ENCODE results near the gene ZNF141. TPM values are rescaled to one million over a fixed set of nuclear protein-coding genes. Genes with fewer than 3 reads are reported as not detected.
"Not testable (repeated sequence)": the region's sequence is repeated elsewhere in the genome, so short reads cannot be mapped to it uniquely, and the experiment has no call there.

Gene ZNF141
- total and polyA plus RNA-seq, 9 donors, result 7.4 to 55.7 (median 39.6) TPM

- H3K27me3 ChIP-seq, result no peaks in the 10 kb centered on the region
- H3K4me3 ChIP-seq, result no peak overlapping the region
- WGBS, 3 donors, result 93 to 95% (median 95%) methylated on average over 18 to 20 of the region's 20 CpGs
- TF ChIP-seq EP300 (IDR thresholded peaks at IDR 0.05) (no peak), POLR2A (IDR thresholded peaks at IDR 0.05) (no peak), CTCF (IDR thresholded peaks at IDR 0.05) (no peak)
- H3K4me1 ChIP-seq (ENCODE audit: insufficient read depth), result no peaks in the 10 kb centered on the region
- H3K36me3 ChIP-seq, result no peaks in the 10 kb centered on the region
- no peaks in the 10 kb centered on the region for H3K9me3 ChIP-seq
- intact Hi-C loops (cut with DNase I), result no loop called here
- no peak overlapping the region for H3K27ac ChIP-seq
- DNase-seq, result no peak
Measured at GRCh38 chr4:404006-404405, 66.4 kb downstream of the ZNF141 start.

GRCh38 chr4:408321-408720 is 70.7 kb downstream of the ZNF141 start:
- WGBS, 3 donors, result 91 to 93% (median 93%) methylated on average over 6 of the region's 6 CpGs
- H3K27ac ChIP-seq; H3K36me3 ChIP-seq; H3K9me3 ChIP-seq; H3K4me1 ChIP-seq (ENCODE audit: insufficient read depth); H3K27me3 ChIP-seq; DNase-seq; H3K4me3 ChIP-seq; intact Hi-C loops (cut with DNase I): not testable (repeated sequence)

- H3K4me1 ChIP-seq (ENCODE audit: insufficient read depth), result no peaks in the 10 kb centered on the region
- TF ChIP-seq CTCF (IDR thresholded peaks at IDR 0.05), result no peak
- TF ChIP-seq EP300 (IDR thresholded peaks at IDR 0.05), result no peak
- no peak for TF ChIP-seq POLR2A (IDR thresholded peaks at IDR 0.05)
- DNase-seq, result no peak
- no peaks in the 10 kb centered on the region for H3K27me3 ChIP-seq
- H3K27ac ChIP-seq, result no peak overlapping the region
- intact Hi-C loops (cut with DNase I), result no loop called here
- whole genome bisulfite sequencing, 3 donors, result 91 to 95% (median 94%) methylated on average over 2 of the region's 2 CpGs
- H3K36me3 ChIP-seq, result no peaks in the 10 kb centered on the region
- no peak overlapping the region for H3K4me3 ChIP-seq
- H3K9me3 ChIP-seq, result peaks cover 20 to 36% of the 10 kb centered on the region in 2 donors
Measured at GRCh38 chr4:422587-422986, 85.0 kb downstream of the ZNF141 start.

MicroRNA genes within 50 kb of the gene (microRNA counts, 767-probe panel; counts per million panel counts)
- 530 counts per million, percentile 78 among the panel's probes with 10 or more counts for microRNA hsa-miR-571

Small RNAs within 50 kb of the gene (microRNA-seq; reads per million reads assigned to microRNA genes)
- 0 reads per million in 3 donors for gene MIR571

Small RNAs within 50 kb of the gene (small RNA-seq; reads per million reads assigned to genes)
- gene AC079140.2 (not detected), gene MIR571 (not detected), gene ZNF519P4 (not detected)

Other genes with a start within 250 kb of the ZNF141 start
- 10 to 100 TPM in 2 of 7 donors, 1 to 10 TPM in 5; 4.8 to 12.4 (median 7.7) TPM for gene ZNF718, start 213.3 kb upstream of the ZNF141 start, total RNA-seq
- gene ZNF718, start 213.3 kb upstream of the ZNF141 start, polyA plus RNA-seq, result 1 to 10 TPM; 2.5 to 2.8 TPM
- gene ZNF732, start 32.3 kb upstream of the ZNF141 start, total RNA-seq, result under 1 TPM; 0.30 to 0.85 (median 0.43) TPM
- under 1 TPM; 0.37 to 0.44 TPM for gene ZNF732, start 32.3 kb upstream of the ZNF141 start, polyA plus RNA-seq
- 10 to 100 TPM; 28.2 to 38.8 (median 31.9) TPM for gene ZNF721, start 161.3 kb downstream of the ZNF141 start, total RNA-seq
- gene ZNF721, start 161.3 kb downstream of the ZNF141 start, polyA plus RNA-seq, result 10 to 100 TPM; 13.7 to 15.5 TPM
- 10 to 100 TPM; 32.3 to 61.3 (median 49.8) TPM for gene PIGG, start 161.4 kb downstream of the ZNF141 start, total RNA-seq
- 10 to 100 TPM; 31.5 to 38.1 TPM for gene PIGG, start 161.4 kb downstream of the ZNF141 start, polyA plus RNA-seq
- not detected for gene TMEM271, start 238.5 kb downstream of the ZNF141 start, total RNA-seq
- gene TMEM271, start 238.5 kb downstream of the ZNF141 start, polyA plus RNA-seq, result not detected